Keratinocyte (primary cell): ENCODE data around the gene TFDP2. TPM values are rescaled to one million over a fixed set of nuclear protein-coding genes. Genes with fewer than 3 reads are reported as not detected.

Experiments
- DNase-seq: peaks from one replicate; pipeline ENCODE4 v3.0.0-alpha.2; 2011; ENCODE audit warnings: low read depth, missing footprints, low spot score
- FAIRE-seq: peaks from 2 replicates; lab custom pipeline; 2011; peaks lifted over from hg19 to GRCh38; lab: Jason Lieb, UNC
- H2AFZ ChIP-seq: 2 replicates; pipeline ENCODE4 v1.6.0; 2012; ENCODE audit warnings: low read length, control low read depth, inconsistent platforms; ENCODE audit not compliant: control insufficient read depth
- H3K27ac ChIP-seq: 2 replicates; pipeline ENCODE4 v1.5.1; 2011; ENCODE audit warnings: low read length; ENCODE audit not compliant: control insufficient read depth, insufficient read depth
- H3K27me3 ChIP-seq: 3 replicates; pipeline ENCODE4 v1.6.0; 2011; ENCODE audit warnings: low read length; ENCODE audit not compliant: control insufficient read depth, insufficient read depth; ENCODE audit errors: extremely low read depth
- H3K36me3 ChIP-seq, 2 experiments: 2 replicates in 1 of 2; 3 replicates in 1 of 2; pipeline ENCODE4 v1.5.1; 2011; ENCODE audit warnings: low read length in 2 of 2, mild to moderate bottlenecking in 1 of 2; ENCODE audit not compliant: control insufficient read depth in 2 of 2, insufficient read depth in 2 of 2; ENCODE audit errors: extremely low read depth in 1 of 2
- H3K4me1 ChIP-seq: 3 replicates; pipeline ENCODE4 v1.5.1; 2011; ENCODE audit warnings: low read length; ENCODE audit not compliant: control insufficient read depth, insufficient read depth; ENCODE audit errors: extremely low read depth
- H3K4me2 ChIP-seq: 3 replicates; pipeline ENCODE4 v1.6.0; 2011; ENCODE audit warnings: low read depth, low read length; ENCODE audit not compliant: control insufficient read depth, insufficient read depth; ENCODE audit errors: extremely low read depth
- H3K4me3 ChIP-seq, 3 experiments: fragments of 200-600 bp in 1 of 3; sonication (generic) in 1 of 3; 2 replicates in 2 of 3; 3 replicates in 1 of 3; pipeline ENCODE4 v1.5.1; 2011 to 2016; ENCODE audit warnings: low read length in 3 of 3, mild to moderate bottlenecking in 3 of 3, control low read depth in 2 of 3, inconsistent platforms in 1 of 3, low read depth in 1 of 3, mixed read lengths in 1 of 3, mixed run types in 1 of 3, moderate library complexity in 1 of 3; ENCODE audit not compliant: control insufficient read depth in 2 of 3, insufficient read depth in 2 of 3; ENCODE audit errors: extremely low read depth in 1 of 3
- H3K79me2 ChIP-seq: 2 replicates; pipeline ENCODE4 v1.6.0; 2012; ENCODE audit warnings: low read length; ENCODE audit not compliant: control insufficient read depth, insufficient read depth
- H3K9ac ChIP-seq: 3 replicates; pipeline ENCODE4 v1.6.0; 2011; ENCODE audit warnings: low read length; ENCODE audit not compliant: control insufficient read depth, insufficient read depth; ENCODE audit errors: extremely low read depth
- H3K9me1 ChIP-seq: 3 replicates; pipeline ENCODE4 v1.6.0; 2011; ENCODE audit warnings: low read length; ENCODE audit not compliant: control insufficient read depth, insufficient read depth; ENCODE audit errors: extremely low read depth
- H3K9me3 ChIP-seq: 2 replicates; pipeline ENCODE4 v1.5.1; 2012; ENCODE audit warnings: low read depth, low read length; ENCODE audit not compliant: control insufficient read depth
- H4K20me1 ChIP-seq: 3 replicates; pipeline ENCODE4 v1.6.0; 2011; ENCODE audit warnings: low read length; ENCODE audit not compliant: control insufficient read depth, insufficient read depth; ENCODE audit errors: extremely low read depth
- CTCF ChIP-seq, 3 experiments: IDR thresholded peaks in 1 of 3; conservative IDR thresholded peaks in 1 of 3; optimal IDR thresholded peaks in 1 of 3; 2 replicates in 2 of 3; 3 replicates in 1 of 3; pipeline versions ENCODE3 to v1.5.1; 2011; ENCODE audit warnings: low read length in 3 of 3, mild to moderate bottlenecking in 3 of 3, moderate library complexity in 2 of 3, control low read depth in 1 of 3, inconsistent platforms in 1 of 3; ENCODE audit not compliant: insufficient read depth in 2 of 3; ENCODE audit errors: extremely low read depth in 1 of 3
- EZH2 ChIP-seq: IDR thresholded peaks from one replicate; pipeline ENCODE4 v1.6.1; 2012; ENCODE audit warnings: inconsistent platforms, mild to moderate bottlenecking, low read length, moderate library complexity
- dilution Hi-C: fragments of 300-500 bp; cut with MboI; formaldehyde crosslinking; loops from one replicate; pipeline ENCODE4 v1.7.0; 2020; ENCODE audit warnings: low sequenced_read_pairs; ENCODE audit not compliant: extremely low pct_ligation_motif_present
- polyA plus RNA-seq, 5 experiments: library from polyadenylated mRNA; depleted of rRNA in 3 of 5; stranded (reverse) in 3 of 5; stranded (forward) in 1 of 5; unstranded in 1 of 5; fragments of >200 nt; gene quantifications; 1 replicate in 1 of 5; 2 replicates in 3 of 5; 3 replicates in 1 of 5; pipeline versions ENCODE4 v1.2.1 to v1.2.3, GENCODE V29; 2011 to 2012; ENCODE audit warnings: missing spikeins in 2 of 5, low read depth in 1 of 5, low replicate concordance in 1 of 5

Gene TFDP2
- polyA plus RNA-seq, 1 donor (not counting 4 experiments of a cell fraction or from before 2014, with no cell fraction given), result 40.6 TPM

- FAIRE-seq (no peak), DNase-seq (no peak)
- H3K36me3 ChIP-seq, result peaks cover 1 to 4% of the 10 kb centered on the region in 2 experiments
- no peaks in the 10 kb centered on the region for H4K20me1 ChIP-seq
- no peaks in the 10 kb centered on the region for H3K27me3 ChIP-seq
- H3K4me2 ChIP-seq, result no peak overlapping the region
- no peaks in the 10 kb centered on the region for H3K9me1 ChIP-seq
- dilution Hi-C loops, result no loop called here
- H2AFZ ChIP-seq, result no peak overlapping the region
- no peaks in the 10 kb centered on the region for H3K4me1 ChIP-seq
- H3K27ac ChIP-seq, result no peak overlapping the region
- TF ChIP-seq CTCF (optimal IDR thresholded peaks at IDR 0.05 in 1 of 3, IDR thresholded peaks at IDR 0.05 in 1 of 3, conservative IDR thresholded peaks at IDR 0.05 in 1 of 3; ENCODE audit: extremely low read depth in 1 of 3, insufficient read depth in 2 of 3, low read length in 3 of 3) (no peak), EZH2 (no peak)
- H3K9me3 ChIP-seq, result no peaks in the 10 kb centered on the region
- H3K9ac ChIP-seq, result no peak overlapping the region
- H3K79me2 ChIP-seq, result no peaks in the 10 kb centered on the region
- H3K4me3 ChIP-seq, result no peak overlapping the region
Observed at GRCh38 chr3:142165194-142165593, 15.8 kb upstream of the TFDP2 start.

- no peak for TF ChIP-seq CTCF (optimal IDR thresholded peaks at IDR 0.05 in 1 of 3, IDR thresholded peaks at IDR 0.05 in 1 of 3, conservative IDR thresholded peaks at IDR 0.05 in 1 of 3; ENCODE audit: extremely low read depth in 1 of 3, insufficient read depth in 2 of 3, low read length in 3 of 3)
- TF ChIP-seq EZH2, result no peak
- no peak for FAIRE-seq
- dilution Hi-C loops, result no loop called here
Observed at GRCh38 chr3:142159083-142159740, 9.9 kb upstream of the TFDP2 start.

More at GRCh38 chr3:142159083-142159740, 9.9 kb upstream of the TFDP2 start:
- H3K4me3 ChIP-seq, result no peak overlapping the region
- H3K27me3 ChIP-seq, result no peaks in the 10 kb centered on the region
- H3K79me2 ChIP-seq, result no peaks in the 10 kb centered on the region
- no peak overlapping the region for H3K9ac ChIP-seq
- no peaks in the 10 kb centered on the region for H3K9me3 ChIP-seq
- H3K36me3 ChIP-seq, result no peaks in the 10 kb centered on the region
- no peak overlapping the region for H3K27ac ChIP-seq
- DNase-seq, result no peak
- peaks cover 3% of the 10 kb centered on the region for H3K4me1 ChIP-seq
- no peak overlapping the region for H3K4me2 ChIP-seq
- no peak overlapping the region for H2AFZ ChIP-seq
- no peaks in the 10 kb centered on the region for H4K20me1 ChIP-seq
- no peaks in the 10 kb centered on the region for H3K9me1 ChIP-seq
